RCC 7860 (cell line): ENCODE data around the gene TAF7.
"Not testable (repeated sequence)": the region's sequence is repeated elsewhere in the genome, so short reads cannot be mapped to it uniquely, and the experiment has no call there.

Experiments used
- DNase-seq: peaks from one replicate; pipeline ENCODE4 v3.0.0-alpha.2; 2015; ENCODE audit warnings: low spot score
- FAIRE-seq: peaks from 2 replicates; lab custom pipeline; 2012; peaks lifted over from hg19 to GRCh38; lab: Jason Lieb, UNC

Gene TAF7, protein sequence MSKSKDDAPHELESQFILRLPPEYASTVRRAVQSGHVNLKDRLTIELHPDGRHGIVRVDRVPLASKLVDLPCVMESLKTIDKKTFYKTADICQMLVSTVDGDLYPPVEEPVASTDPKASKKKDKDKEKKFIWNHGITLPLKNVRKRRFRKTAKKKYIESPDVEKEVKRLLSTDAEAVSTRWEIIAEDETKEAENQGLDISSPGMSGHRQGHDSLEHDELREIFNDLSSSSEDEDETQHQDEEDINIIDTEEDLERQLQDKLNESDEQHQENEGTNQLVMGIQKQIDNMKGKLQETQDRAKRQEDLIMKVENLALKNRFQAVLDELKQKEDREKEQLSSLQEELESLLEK

DNA sequence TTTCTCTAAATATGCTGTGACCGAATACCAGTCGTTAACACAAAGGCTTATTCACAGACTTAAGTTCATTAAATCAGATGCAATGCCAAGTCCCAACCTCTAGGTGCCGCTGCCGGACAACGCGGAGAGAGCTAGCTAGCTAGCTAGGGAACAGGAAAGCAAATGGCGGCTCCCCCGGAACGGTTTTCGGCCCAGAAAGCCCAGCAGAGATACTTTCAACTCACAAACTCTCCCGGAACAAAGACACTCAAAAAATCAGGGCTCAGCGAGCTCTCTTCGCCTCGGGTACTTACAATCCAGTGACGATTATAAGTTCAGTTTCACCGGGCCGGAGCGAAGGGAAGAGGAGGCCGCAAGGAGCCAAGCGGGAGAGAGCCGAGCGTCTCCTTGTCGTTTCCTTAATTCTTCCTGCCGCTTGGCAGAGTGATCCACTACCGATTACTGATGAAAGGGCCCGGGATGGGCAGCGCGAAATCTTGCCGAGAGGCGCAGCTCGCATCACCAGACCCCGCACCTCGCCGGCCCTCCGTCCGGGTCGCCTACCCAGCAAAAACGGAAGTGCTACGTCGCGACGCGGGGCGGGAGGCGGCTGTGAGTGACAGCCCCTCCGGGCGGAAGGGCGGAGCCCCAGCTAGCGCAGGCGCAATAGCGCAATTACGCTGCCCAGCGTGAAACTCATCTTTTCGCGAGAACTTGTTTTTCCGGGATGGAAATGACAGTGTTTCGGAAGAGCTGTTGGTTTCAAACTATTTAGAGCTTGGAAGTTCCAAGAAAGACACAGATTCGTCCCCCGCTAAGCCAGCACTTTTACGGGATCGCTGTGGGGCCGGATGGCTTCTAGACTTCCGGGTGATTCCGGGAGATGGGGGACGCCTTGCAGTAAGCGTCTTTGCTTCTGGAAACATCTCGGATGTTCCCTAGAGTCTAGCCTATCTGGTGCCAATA, at the start of gene TAF7:
TSS of gene TAF7 (minus strand) at position 560 of the 945 bp plus-strand sequence. CDS start 740 bp downstream, outside the sequence.
- FAIRE-seq (peak; percentile 72), DNase-seq (peak; percentile 84)

DNA sequence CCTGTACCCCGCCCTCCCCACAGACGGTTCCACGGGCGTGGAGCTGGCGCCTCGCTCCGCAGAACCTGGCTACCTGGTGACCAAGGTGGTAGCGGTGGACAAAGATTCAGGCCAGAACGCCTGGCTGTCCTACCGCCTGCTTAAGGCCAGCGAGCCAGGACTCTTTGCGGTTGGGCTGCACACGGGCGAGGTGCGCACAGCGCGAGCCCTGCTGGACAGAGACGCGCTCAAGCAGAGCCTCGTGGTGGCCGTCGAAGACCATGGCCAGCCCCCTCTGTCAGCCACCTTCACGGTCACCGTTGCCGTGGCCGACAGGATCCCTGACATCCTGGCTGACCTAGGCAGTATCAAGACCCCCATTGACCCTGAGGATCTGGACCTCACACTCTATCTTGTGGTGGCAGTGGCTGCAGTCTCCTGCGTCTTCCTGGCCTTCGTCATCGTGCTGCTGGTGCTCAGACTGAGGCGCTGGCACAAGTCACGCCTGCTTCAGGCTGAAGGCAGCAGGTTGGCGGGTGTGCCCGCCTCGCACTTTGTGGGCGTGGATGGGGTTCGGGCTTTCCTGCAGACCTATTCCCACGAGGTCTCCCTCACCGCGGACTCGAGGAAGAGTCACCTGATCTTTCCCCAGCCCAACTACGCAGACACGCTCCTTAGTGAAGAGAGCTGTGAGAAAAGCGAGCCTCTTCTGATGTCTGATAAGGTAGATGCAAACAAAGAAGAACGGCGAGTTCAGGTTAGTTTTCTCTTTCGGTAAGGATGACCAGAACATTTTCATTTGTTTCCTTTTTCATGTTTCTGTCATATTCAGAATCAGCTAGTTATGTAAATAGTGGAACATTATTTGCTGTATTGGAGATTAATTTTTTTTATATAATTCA, 45.7 kb upstream of the TAF7 start:
- DNase-seq (no peak), FAIRE-seq (no peak)

DNA sequence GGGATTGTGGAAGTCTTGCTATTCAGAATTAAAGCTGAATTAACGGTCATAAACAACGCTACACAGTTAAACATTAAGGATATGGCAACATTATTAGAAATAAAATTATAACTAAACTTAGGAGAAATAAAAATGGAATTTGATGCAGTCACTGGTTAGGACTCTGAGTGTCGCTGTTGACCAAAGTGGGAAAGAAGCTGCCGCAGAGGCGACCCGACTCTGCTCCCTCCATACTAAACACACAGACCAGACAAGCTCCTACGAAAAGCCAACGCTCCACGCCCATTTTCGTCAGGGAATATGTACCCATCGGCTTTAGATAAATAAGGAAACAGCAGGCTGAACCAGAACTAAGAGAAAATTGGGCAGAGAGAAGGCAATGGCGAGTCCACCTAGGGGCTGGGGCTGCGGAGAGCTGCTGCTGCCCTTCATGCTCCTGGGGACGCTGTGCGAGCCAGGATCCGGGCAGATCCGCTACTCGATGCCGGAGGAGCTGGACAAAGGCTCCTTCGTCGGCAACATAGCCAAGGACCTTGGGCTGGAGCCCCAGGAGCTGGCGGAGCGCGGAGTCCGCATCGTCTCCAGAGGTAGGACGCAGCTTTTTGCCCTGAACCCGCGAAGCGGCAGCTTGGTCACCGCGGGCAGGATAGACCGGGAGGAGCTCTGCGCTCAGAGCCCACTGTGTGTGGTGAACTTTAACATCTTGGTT, 43.5 kb upstream of the TAF7 start, which contains the start of gene PCDHGA5:
TSS of gene PCDHGA5 (plus strand) at position 211 of the 709 bp plus-strand sequence. CDS start at position 380, 169 bp downstream.
- FAIRE-seq, result no peak
- DNase-seq, result no peak

DNA sequence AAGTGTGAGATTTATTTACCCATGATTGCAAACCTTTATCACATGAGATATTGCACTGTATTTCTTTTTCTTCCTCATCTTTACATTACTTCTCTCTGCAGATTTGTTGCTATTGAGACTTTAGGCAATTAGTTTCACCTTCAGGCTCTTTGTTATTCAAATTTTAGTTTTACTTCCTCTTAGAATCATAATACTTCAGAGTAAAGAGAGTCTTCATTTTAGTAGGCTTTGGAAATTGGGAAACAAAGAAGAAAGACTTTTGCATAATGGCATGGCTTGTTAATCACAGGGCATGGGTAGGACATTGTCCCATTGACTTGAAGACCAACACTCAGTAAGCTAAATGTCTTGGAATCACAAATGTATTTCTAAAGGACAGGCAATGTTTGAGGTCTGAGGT, 42.1 kb upstream of the TAF7 start:
- no peak for DNase-seq
- no peak for FAIRE-seq

DNA sequence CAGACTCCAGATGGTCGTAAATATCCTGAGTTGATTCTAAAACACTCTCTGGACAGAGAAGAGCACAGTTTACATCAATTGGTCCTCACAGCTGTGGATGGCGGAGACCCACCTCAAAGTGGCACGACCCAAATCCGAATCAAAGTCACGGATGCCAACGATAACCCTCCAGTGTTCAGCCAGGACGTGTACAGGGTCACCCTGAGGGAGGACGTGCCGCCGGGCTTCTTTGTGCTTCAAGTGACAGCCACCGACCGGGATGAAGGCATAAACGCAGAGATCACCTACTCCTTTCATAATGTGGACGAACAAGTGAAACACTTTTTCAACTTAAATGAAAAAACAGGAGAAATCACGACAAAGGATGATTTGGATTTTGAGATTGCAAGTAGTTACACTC, 40.1 kb upstream of the TAF7 start:
- no peak for DNase-seq
- no peak for FAIRE-seq

DNA sequence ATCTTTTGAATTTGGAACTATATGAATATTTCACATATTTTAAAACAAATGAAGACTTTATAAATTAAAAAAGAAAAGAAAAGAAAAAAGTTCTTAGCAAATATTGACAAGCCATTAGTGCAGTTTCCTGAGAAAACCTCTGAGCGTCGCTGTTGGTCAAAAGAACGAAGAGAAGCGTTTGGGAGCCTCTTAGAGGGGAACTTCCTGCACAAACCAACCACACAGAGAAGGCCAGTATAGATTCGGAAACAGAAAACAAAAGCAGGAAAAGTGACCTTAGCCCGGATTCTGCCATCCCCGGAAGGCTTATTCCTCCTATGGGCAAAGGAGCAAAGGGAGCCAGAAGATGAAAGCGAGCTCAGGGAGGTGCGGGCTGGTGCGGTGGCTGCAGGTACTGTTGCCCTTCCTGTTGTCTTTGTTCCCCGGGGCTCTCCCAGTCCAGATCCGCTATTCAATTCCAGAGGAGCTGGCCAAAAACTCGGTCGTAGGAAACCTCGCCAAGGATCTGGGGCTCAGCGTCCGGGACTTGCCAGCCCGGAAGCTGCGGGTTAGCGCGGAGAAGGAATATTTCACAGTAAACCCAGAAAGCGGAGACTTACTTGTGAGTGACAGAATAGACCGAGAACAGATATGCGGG, 39.3 kb upstream of the TAF7 start, which contains the start of gene PCDHGB2:
TSS of gene PCDHGB2 (plus strand) at position 205 of the 637 bp plus-strand sequence. CDS start at position 347, 142 bp downstream.
- DNase-seq (no peak), FAIRE-seq (peak; percentile 2)

DNA sequence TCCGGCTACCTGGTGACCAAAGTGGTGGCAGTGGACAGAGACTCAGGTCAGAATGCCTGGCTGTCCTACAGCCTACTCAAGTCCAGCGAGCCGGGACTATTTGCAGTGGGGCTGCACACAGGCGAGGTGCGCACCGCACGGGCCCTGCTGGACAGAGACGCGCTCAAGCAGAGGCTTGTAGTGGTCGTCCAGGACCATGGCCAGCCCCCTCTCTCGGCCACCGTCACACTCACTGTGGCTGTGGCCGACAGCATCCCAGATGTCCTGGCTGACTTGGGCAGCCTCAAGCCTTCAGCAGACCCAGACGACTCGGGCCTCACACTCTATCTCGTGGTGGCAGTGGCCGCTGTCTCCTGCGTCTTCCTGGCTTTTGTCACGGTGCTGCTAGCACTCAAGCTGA, 36.4 kb upstream of the TAF7 start:
- FAIRE-seq, result no peak

DNA sequence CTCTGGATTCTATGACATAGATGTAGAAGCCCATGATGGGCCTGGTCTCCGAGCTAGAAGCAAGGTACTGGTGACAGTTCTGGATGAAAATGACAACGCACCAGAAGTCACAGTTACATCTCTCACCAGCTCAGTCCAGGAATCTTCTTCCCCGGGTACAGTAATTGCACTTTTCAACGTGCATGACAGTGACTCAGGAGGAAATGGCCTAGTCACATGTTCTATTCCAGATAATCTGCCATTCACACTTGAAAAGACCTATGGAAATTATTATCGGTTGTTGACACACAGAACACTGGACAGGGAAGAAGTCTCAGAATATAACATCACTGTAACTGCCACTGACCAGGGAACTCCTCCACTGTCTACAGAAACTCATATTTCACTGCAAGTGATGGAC, 35.5 kb upstream of the TAF7 start:
- no peak for FAIRE-seq
- DNase-seq, result no peak

More for the DNA sequence above, 36.4 kb upstream of the TAF7 start:
- no peak for DNase-seq

DNA sequence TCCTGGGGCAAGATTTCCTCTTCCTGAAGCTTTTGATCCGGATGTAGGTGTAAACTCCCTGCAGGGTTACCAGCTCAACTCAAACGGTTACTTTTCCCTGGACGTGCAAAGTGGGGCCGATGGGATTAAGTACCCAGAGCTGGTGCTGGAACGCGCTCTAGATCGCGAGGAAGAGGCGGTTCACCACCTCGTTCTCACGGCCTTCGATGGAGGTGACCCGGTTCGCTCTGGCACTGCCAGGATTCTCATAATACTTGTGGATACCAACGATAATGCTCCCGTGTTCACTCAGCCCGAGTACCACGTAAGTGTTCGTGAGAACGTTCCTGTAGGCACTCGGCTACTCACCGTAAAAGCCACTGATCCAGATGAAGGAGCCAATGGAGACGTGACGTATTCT, 35.1 kb upstream of the TAF7 start:
- DNase-seq, result no peak
- no peak for FAIRE-seq

DNA sequence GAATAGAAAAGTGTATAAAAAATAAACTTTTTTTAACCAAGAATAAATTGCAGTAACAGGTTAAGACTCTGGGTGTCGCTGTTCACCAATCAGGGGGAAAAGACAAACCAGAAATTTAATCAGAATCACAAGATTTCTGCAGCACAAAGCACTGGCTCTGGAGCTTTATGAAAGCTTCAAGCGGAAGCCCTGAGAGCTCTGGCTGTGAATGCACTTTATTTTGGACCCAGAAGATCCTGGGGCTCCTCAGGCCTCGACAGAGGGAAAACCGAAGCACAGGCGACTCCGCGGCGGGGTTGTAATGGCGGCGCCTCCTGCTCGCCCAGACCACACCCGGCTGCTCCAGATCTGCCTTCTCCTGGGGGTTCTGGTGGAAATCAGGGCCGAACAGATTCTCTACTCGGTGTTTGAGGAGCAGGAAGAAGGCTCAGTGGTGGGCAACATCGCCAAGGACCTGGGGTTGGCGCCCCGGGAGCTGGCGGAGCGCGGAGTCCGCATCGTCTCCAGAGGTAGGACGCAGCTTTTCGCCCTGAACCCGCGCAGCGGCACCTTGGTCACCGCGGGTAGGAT, 34.4 kb upstream of the TAF7 start, which contains the start of gene PCDHGA4:
TSS of gene PCDHGA4 (plus strand) at position 122 of the 570 bp plus-strand sequence. CDS start at position 209, 87 bp downstream.
- DNase-seq (no peak), FAIRE-seq (no peak)

DNA sequence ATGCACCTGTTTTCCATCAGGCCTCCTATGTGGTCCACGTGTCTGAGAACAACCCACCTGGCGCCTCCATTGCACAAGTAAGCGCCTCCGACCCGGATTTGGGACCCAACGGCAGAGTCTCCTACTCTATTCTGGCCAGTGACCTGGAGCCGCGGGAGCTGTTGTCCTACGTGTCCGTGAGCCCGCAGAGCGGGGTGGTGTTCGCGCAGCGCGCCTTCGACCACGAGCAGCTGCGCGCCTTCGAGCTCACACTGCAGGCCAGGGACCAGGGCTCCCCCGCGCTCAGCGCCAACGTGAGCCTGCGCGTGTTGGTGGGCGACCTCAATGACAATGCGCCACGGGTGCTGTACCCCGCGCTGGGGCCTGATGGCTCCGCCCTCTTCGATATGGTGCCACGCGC, 31.0 kb upstream of the TAF7 start:
- DNase-seq (no peak), FAIRE-seq (no peak)

DNA sequence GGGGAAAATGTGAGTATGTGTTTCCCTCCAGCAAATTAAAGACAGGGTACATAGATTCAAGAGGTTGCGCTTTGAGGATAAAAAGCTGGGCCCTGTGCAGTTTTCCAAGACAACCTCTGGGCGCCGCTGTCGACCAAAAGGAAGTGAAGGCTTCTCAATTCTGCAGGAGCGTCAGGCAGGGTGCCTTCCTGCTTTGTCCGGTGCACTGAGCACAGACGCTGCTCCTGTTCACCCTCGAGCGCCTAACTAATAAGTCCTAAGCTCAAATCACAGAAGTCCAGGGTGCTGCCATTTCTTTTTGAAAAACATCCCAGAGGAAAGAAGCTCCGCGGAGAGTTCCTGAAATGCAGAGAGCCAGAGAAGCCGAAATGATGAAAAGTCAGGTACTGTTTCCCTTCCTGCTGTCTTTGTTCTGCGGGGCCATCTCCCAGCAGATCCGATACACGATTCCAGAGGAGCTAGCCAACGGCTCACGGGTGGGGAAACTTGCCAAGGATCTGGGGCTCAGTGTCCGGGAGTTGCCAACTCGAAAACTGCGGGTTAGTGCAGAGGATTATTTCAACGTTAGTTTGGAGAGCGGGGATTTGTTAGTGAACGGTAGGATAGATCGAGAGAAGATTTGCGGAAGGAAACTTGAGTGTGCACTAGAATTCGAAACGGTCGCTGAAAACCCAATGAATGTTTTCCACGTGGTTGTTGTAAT, 29.5 kb upstream of the TAF7 start, which contains the start of gene PCDHGB1:
TSS of gene PCDHGB1 (plus strand) at position 183 of the 703 bp plus-strand sequence. CDS start at position 345, 162 bp downstream.
- no peak for FAIRE-seq

DNA sequence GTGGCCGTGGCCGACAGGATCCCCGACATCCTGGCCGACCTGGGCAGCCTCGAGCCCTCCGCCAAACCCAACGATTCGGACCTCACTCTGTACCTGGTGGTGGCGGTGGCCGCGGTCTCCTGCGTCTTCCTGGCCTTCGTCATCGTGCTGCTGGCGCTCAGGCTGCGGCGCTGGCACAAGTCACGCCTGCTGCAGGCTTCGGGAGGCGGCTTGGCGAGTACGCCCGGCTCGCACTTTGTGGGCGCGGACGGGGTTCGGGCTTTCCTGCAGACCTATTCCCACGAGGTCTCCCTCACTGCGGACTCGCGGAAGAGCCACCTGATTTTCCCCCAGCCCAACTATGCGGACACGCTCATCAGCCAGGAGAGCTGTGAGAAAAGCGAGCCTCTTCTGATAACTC, 25.4 kb upstream of the TAF7 start:
- not testable (repeated sequence) for FAIRE-seq

More for the DNA sequence above, 29.5 kb upstream of the TAF7 start, which contains the start of gene PCDHGB1:
- no peak for DNase-seq

DNA sequence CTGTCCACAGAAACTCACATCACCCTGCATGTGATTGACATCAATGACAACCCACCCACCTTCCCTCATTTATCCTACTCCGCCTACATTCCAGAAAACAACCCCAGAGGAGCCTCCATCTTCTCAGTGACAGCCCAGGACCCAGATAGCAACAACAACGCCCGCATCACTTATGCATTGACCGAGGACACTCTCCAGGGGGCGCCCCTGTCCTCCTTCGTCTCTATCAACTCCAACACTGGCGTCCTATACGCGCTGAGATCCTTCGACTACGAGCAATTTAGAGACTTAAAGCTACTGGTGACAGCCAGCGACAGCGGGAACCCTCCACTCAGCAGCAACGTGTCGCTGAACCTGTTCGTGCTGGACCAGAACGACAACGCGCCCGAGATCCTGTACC, 24.7 kb upstream of the TAF7 start:
- no peak for FAIRE-seq
- no peak for DNase-seq

More for the DNA sequence above, 25.4 kb upstream of the TAF7 start:
- not testable (repeated sequence) for DNase-seq

DNA sequence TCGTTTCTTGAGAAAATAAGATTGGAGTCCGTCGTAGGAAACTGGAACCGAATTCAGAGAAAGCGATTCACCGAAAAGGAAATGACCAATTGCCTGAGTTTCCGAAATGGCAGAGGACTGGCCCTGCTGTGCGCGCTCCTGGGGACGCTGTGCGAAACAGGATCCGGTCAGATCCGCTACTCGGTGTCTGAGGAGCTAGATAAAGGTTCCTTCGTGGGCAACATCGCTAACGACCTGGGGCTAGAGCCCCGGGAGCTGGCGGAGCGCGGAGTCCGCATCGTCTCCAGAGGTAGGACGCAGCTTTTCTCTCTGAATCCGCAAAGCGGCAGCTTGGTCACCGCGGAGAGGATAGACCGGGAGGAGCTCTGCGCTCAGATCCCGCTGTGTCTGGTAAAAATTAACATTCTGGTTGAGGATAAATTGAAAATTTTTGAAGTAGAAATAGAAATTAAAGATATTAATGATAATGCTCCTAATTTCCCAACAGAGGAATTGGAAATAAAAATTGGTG, 23.4 kb upstream of the TAF7 start:
- FAIRE-seq, result no peak
- no peak for DNase-seq

DNA sequence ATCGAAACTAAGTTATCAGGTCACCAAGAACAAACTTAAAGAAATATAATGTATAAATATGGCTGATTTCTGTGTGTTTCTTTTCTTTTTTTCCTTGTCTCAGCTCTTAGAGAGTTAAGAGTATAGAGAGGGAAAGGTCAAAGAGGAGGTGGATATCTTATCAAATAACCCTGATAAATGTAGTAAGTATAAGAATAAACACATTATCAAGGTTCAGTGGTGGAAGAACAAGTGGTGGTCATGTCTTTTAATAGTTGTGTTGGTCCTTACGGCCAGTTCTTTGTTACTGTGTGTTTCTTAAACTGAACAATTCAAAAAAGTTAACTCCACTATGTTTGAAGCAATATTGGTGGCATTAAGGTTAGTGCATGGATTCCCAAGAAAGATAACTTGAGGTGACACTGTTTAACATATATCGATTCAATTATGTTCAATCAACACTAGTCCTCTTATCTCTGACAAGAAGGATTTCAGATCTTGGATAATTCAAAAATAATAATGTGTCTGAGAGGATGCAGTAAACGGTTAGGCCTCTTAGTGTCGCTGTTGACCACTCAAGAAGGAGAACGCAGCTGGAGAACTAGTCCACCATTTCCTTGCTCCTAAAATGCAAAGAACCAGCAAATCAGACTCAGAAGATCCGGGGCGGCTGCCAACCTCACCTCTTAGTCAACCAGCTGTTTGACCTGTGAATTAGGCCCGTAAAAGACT, 22.8 kb upstream of the TAF7 start, which contains the start of gene PCDHGA3:
TSS of gene PCDHGA3 (plus strand) at position 588 of the 711 bp plus-strand sequence. CDS start 205 bp downstream, outside the sequence.
- FAIRE-seq (no peak), DNase-seq (no peak)

DNA sequence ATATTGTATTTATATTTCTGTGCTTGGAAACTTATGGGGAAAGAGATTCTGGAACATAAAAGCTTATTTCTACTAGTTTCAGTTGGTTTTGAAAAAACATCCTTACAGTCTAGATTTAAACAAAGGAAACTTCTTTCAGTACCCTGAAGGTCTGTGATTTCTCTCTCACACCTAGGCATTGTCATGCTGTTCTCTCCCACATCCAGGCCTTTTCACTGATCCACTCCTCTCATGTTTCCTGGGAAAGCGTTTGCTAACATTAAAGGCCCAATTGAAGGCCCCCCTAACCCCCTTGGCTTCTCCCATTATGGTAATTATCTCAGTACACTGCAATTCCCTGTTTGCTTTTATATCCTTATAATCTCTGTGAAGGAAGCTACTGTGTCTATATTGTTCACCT, 22.2 kb upstream of the TAF7 start:
- no peak for DNase-seq
- no peak for FAIRE-seq
